Gastroesophageal sphincter (tissue), 3 donors: Measurements from ENCODE around the gene NRXN3.

Experiments used
- CTCF ChIP-seq, 4 experiments: fragments of 200-600 bp in 2 of 4; fragments of 450-650 bp in 2 of 4; sonication (generic) in 1 of 4; IDR thresholded peaks; one replicate each; pipeline ENCODE4 v1.5.1; 2017 to 2019; ENCODE audit warnings: antibody characterized with exemption in 4 of 4, mild to moderate bottlenecking in 2 of 4, moderate library complexity in 2 of 4
- POLR2AphosphoS5 ChIP-seq: sonication (generic); formaldehyde crosslinking; IDR thresholded peaks from one replicate; pipeline ENCODE4 v1.6.1; 2017; ENCODE audit warnings: antibody characterized with exemption

GRCh38 chr14:79426103-79426755 lies 1256.1 kb downstream of the NRXN3 start:
- TF ChIP-seq POLR2AphosphoS5, result no peak
- TF ChIP-seq CTCF (IDR thresholded peaks at IDR 0.05), result no peak
